Measurements from ENCODE around the gene AZIN2. TPM values are rescaled to one million over a fixed set of nuclear protein-coding genes. Genes with fewer than 3 reads are reported as not detected.

AZIN2 gene
- total and polyA plus RNA-seq, 10 of the 15 experiments (the other 5 are each of a cell fraction or from before 2014, with no cell fraction given) = 0.02 to 0.85 (median 0.23) TPM

GRCh38 chr1:33099290-33100118 lies 18.6 kb downstream of the AZIN2 start:
- BruUV-seq (replicated peaks) = no TSS peak
- ChIA-PET CTCF (interaction anchor here (0.9 to 2.0 kb wide), 3 partner anchors 12 to 166 kb away, joined by 3 to 5 read pairs (median 4); no protein-coding TSS in a partner anchor), POLR2A (no interaction called here), RAD21 (ENCODE audit: unreplicated experiment) (no interaction called here), SMC1A (ENCODE audit: uncharacterized antibody, unreplicated experiment) (interaction anchor here (1.0 kb wide), 1 partner anchor 11 kb away, joined by 3 read pairs; no protein-coding TSS in a partner anchor)
- intact Hi-C loops (cut with micrococcal nuclease; ENCODE audit: unreplicated experiment) = loop anchor here (2.0 to 10.0 kb wide), 2 partner anchors 27 to 515 kb away; no protein-coding TSS in a partner anchor
- DNase-seq (ENCODE audit: low read depth, low spot score) (peak; percentile 64), ATAC-seq (peak; percentile 98), FAIRE-seq (peak; percentile 59)
- Histone ChIP-seq H3K9me3 (replicated peaks; ENCODE audit: control insufficient read depth, insufficient read depth, low read length) (no peaks in the 10 kb centered on the region), H3K27ac (ENCODE audit: control insufficient read depth, insufficient read depth) (peak overlapping the region; percentile 30; the same call in 1 of the 2 replicates), H3K36me3 (ENCODE audit: control insufficient read depth in 2 of 2, insufficient read depth in 2 of 2, low read length in 1 of 2) (no peaks in the 10 kb centered on the region), H2AFZ (ENCODE audit: control insufficient read depth, low read depth, low read length) (peak overlapping the region; percentile 35), H3K9ac (ENCODE audit: control insufficient read depth, insufficient read depth, low read length) (no peak overlapping the region), H3K27me3 (replicated peaks in 1 of 2; ENCODE audit: control insufficient read depth in 2 of 2, insufficient read depth in 2 of 2, low read length in 1 of 2) (no peaks in the 10 kb centered on the region), H3K4me1 (ENCODE audit: control insufficient read depth, insufficient read depth, low read length) (peaks cover 6% of the 10 kb centered on the region; the same call in 1 of the 2 replicates), H3K4me2 (ENCODE audit: control insufficient read depth, insufficient read depth) (peak overlapping the region; percentile 12; the same call in 1 of the 2 replicates), H4K20me1 (ENCODE audit: control insufficient read depth, insufficient read depth) (no peaks in the 10 kb centered on the region), H3K4me3 (no peak overlapping the region), H3K79me2 (ENCODE audit: control insufficient read depth, insufficient read depth, low read length) (no peaks in the 10 kb centered on the region)
- TF ChIP-seq POLR2A (IDR thresholded peaks at IDR 0.05; ENCODE audit: low read depth, low read length) (0 out of 2 replicates have a peak, but pooled peaks have one; percentile 21), RUNX3 (IDR thresholded peaks at IDR 0.05; ENCODE audit: low read length) (peak; percentile 72), GATAD2B (conservative IDR thresholded peaks at IDR 0.05; ENCODE audit: low read depth) (no peak), EED (IDR thresholded peaks at IDR 0.05; ENCODE audit: low read depth) (peak; percentile 64), TCF12 (IDR thresholded peaks at IDR 0.05; ENCODE audit: low read depth, low read length) (peak; percentile 67; the same call in 1 of the 2 replicates), SP1 (IDR thresholded peaks at IDR 0.05; ENCODE audit: low read depth, low read length) (peak; percentile 25), CREB1 (IDR thresholded peaks at IDR 0.05; ENCODE audit: low read depth) (peak; percentile 21; the same call in 1 of the 2 replicates), STAT1 (conservative IDR thresholded peaks at IDR 0.05) (no peak), RAD21 (IDR thresholded peaks at IDR 0.05; ENCODE audit: insufficient read depth, low read depth, low read length) (no peak), ZNF207 (IDR thresholded peaks at IDR 0.05; ENCODE audit: borderline replicate concordance) (no peak), POLR2AphosphoS5 (IDR thresholded peaks at IDR 0.05; ENCODE audit: low read length) (peak; percentile 31; the same call in 1 of the 2 replicates), ZSCAN29 (IDR thresholded peaks at IDR 0.05) (no peak), CTCF (IDR thresholded peaks at IDR 0.05 in 2 of 3, conservative IDR thresholded peaks at IDR 0.05 in 1 of 3; ENCODE audit: control insufficient read depth in 2 of 3, extremely low read depth in 1 of 3, insufficient read depth in 1 of 3, low read depth in 3 of 3, low read length in 3 of 3) (0 out of 6 replicates have a peak, but pooled peaks of 1 of the 3 experiments have one; percentile 37), TCF3 (IDR thresholded peaks at IDR 0.05; ENCODE audit: borderline replicate concordance, insufficient read depth, low read depth, low read length) (peak; percentile 47; the same call in 1 of the 2 replicates), BHLHE40 (IDR thresholded peaks at IDR 0.05; ENCODE audit: borderline replicate concordance in 1 of 2, low read depth in 2 of 2, low read length in 1 of 2) (peak in 1 of 2 experiments; percentile 13; a peak in 1 of 4 replicates), EP300 (IDR thresholded peaks at IDR 0.05; ENCODE audit: borderline replicate concordance in 1 of 2, control insufficient read depth in 1 of 2, low read depth in 2 of 2, low read length in 2 of 2) (0 out of 4 replicates have a peak, but pooled peaks of 1 of the 2 experiments have one; percentile 27), EGR1 (IDR thresholded peaks at IDR 0.05; ENCODE audit: borderline replicate concordance in 1 of 2, low read depth in 2 of 2, low read length in 2 of 2) (no peak), IKZF2 (IDR thresholded peaks at IDR 0.05) (peak; percentile 35 to 42; a peak in 3 of 4 replicates), PAX5 (IDR thresholded peaks at IDR 0.05; ENCODE audit: borderline replicate concordance, low read depth, low read length) (0 out of 2 replicates have a peak, but pooled peaks have one; percentile 38), IKZF1 (conservative IDR thresholded peaks at IDR 0.05) (peak; percentile 36; the same call in 1 of the 2 replicates), CBFB (IDR thresholded peaks at IDR 0.05; ENCODE audit: low read depth) (0 out of 2 replicates have a peak, but pooled peaks have one; percentile 22)
- TF ChIP-seq, protein P1, sequence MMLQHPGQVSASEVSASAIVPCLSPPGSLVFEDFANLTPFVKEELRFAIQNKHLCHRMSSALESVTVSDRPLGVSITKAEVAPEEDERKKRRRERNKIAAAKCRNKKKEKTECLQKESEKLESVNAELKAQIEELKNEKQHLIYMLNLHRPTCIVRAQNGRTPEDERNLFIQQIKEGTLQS (IDR thresholded peaks at IDR 0.05; ENCODE audit: borderline replicate concordance, extremely low read depth, low read depth, low read length) = 0 out of 2 replicates have a peak, but pooled peaks have one; percentile 34
- in situ Hi-C loops (cut with MboI) = no loop called here
- 28% methylated on average over 13 of the region's 13 CpGs for WGBS (ENCODE audit: insufficient coverage, insufficient replicate concordance, low lambda C conversion rate, missing lambda C conversion rate)
